ENCODE measurements around the gene CNN2. TPM values are rescaled to one million over a fixed set of nuclear protein-coding genes. Genes with fewer than 3 reads are reported as not detected.

The CNN2 gene
- total RNA-seq, 2 donors from 2014 or later = 426 to 469 TPM

DNA sequence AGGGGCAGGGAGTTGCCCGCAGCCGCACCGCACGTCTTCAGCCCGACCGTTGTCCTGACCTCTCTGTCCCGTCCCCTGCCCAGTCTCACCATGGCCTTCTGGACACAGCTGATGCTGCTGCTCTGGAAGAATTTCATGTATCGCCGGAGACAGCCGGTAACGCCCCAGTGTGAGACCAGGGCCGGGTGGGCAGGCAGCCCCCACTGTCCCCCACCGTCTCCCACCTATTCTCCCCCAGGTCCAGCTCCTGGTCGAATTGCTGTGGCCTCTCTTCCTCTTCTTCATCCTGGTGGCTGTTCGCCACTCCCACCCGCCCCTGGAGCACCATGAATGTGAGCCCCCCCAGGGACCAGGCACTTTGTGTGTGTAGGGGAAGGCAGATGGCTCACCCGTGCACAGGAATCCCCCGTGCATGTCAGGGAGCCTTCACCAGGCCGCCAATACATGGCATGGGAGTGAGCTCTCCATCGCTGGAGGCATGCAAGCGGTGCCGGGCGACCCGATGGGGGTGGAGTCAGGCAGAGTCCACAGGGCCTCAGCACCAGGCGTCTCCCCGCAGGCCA lies 14.9 kb downstream of the CNN2 start:
- Histone ChIP-seq H3K27ac (ENCODE audit: low read depth, low read length) (no peak overlapping the region), H3K9me3 (ENCODE audit: control insufficient read depth, low read length) (no peaks in the 10 kb centered on the region), H3K27me3 (ENCODE audit: control insufficient read depth, insufficient read depth, low read length, poor library complexity, severe bottlenecking) (no peaks in the 10 kb centered on the region), H3K4me3 (ENCODE audit: low read length) (peak overlapping the region; percentile 91), H3K36me3 (ENCODE audit: control insufficient read depth, insufficient read depth, low read length) (peaks cover 36% of the 10 kb centered on the region), H3K9ac (ENCODE audit: extremely low read depth, low read length, poor library complexity, severe bottlenecking) (no peak overlapping the region), H3K4me1 (ENCODE audit: control insufficient read depth, insufficient read depth, low read length) (no peaks in the 10 kb centered on the region)
- Mint-ChIP-seq H3K36me3 (ENCODE audit: low read depth) (peaks cover 35% of the 10 kb centered on the region), H3K27me3 (ENCODE audit: insufficient read depth) (no peaks in the 10 kb centered on the region), H3K4me1 (peaks cover 7% of the 10 kb centered on the region), H3K4me3 (peak overlapping the region; percentile 82), H3K27ac (peak overlapping the region; percentile 92), H3K9me3 (no peaks in the 10 kb centered on the region)
- 57 to 63% methylated on average over 11 to 26 of the region's 26 CpGs for WGBS, 2 experiments (ENCODE audit: insufficient coverage in 1 of 2, insufficient read length in 1 of 2)
- TF ChIP-seq, protein P1, sequence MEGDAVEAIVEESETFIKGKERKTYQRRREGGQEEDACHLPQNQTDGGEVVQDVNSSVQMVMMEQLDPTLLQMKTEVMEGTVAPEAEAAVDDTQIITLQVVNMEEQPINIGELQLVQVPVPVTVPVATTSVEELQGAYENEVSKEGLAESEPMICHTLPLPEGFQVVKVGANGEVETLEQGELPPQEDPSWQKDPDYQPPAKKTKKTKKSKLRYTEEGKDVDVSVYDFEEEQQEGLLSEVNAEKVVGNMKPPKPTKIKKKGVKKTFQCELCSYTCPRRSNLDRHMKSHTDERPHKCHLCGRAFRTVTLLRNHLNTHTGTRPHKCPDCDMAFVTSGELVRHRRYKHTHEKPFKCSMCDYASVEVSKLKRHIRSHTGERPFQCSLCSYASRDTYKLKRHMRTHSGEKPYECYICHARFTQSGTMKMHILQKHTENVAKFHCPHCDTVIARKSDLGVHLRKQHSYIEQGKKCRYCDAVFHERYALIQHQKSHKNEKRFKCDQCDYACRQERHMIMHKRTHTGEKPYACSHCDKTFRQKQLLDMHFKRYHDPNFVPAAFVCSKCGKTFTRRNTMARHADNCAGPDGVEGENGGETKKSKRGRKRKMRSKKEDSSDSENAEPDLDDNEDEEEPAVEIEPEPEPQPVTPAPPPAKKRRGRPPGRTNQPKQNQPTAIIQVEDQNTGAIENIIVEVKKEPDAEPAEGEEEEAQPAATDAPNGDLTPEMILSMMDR (conservative IDR thresholded peaks at IDR 0.05) = no peak
- no peak for DNase-seq

GRCh38 chr19:1041835-1042685 lies 15.7 kb downstream of the CNN2 start:
- H3K27me3 ChIP-seq (ENCODE audit: control insufficient read depth, insufficient read depth, low read length, poor library complexity, severe bottlenecking) = no peaks in the 10 kb centered on the region
- no peak overlapping the region for H3K27ac ChIP-seq (ENCODE audit: low read depth, low read length)
- Mint-ChIP-seq H3K9me3 (no peaks in the 10 kb centered on the region), H3K27ac (no peak overlapping the region), H3K36me3 (ENCODE audit: low read depth) (peaks cover 32% of the 10 kb centered on the region), H3K4me3 (peak overlapping the region; percentile 82), H3K27me3 (ENCODE audit: insufficient read depth) (no peaks in the 10 kb centered on the region), H3K4me1 (peaks cover 7% of the 10 kb centered on the region)
- no peak overlapping the region for H3K9ac ChIP-seq (ENCODE audit: extremely low read depth, low read length, poor library complexity, severe bottlenecking)
- H3K36me3 ChIP-seq (ENCODE audit: control insufficient read depth, insufficient read depth, low read length) = peaks cover 33% of the 10 kb centered on the region
- no peaks in the 10 kb centered on the region for H3K4me1 ChIP-seq (ENCODE audit: control insufficient read depth, insufficient read depth, low read length)
- no peaks in the 10 kb centered on the region for H3K9me3 ChIP-seq (ENCODE audit: control insufficient read depth, low read length)
- WGBS, 2 experiments (ENCODE audit: insufficient coverage in 1 of 2, insufficient read length in 1 of 2) = 87 to 94% methylated on average over 20 to 43 of the region's 43 CpGs
- TF ChIP-seq, protein P1 (conservative IDR thresholded peaks at IDR 0.05) = no peak
- peak; percentile 49 for DNase-seq
- H3K4me3 ChIP-seq (ENCODE audit: low read length) = no peak overlapping the region

GRCh38 chr19:1042689-1043511 lies 16.5 kb downstream of the CNN2 start:
- Histone ChIP-seq H3K9me3 (ENCODE audit: control insufficient read depth, low read length) (no peaks in the 10 kb centered on the region), H3K27me3 (ENCODE audit: control insufficient read depth, insufficient read depth, low read length, poor library complexity, severe bottlenecking) (no peaks in the 10 kb centered on the region), H3K4me1 (ENCODE audit: control insufficient read depth, insufficient read depth, low read length) (no peaks in the 10 kb centered on the region), H3K9ac (ENCODE audit: extremely low read depth, low read length, poor library complexity, severe bottlenecking) (no peak overlapping the region), H3K36me3 (ENCODE audit: control insufficient read depth, insufficient read depth, low read length) (peaks cover 27% of the 10 kb centered on the region), H3K27ac (ENCODE audit: low read depth, low read length) (no peak overlapping the region), H3K4me3 (ENCODE audit: low read length) (no peak overlapping the region)
- peak; percentile 52 for DNase-seq
- Mint-ChIP-seq H3K27me3 (ENCODE audit: insufficient read depth) (no peaks in the 10 kb centered on the region), H3K4me1 (peaks cover 7% of the 10 kb centered on the region), H3K4me3 (no peak overlapping the region), H3K9me3 (no peaks in the 10 kb centered on the region), H3K27ac (no peak overlapping the region), H3K36me3 (ENCODE audit: low read depth) (peaks cover 27% of the 10 kb centered on the region)
- TF ChIP-seq, protein P1 (conservative IDR thresholded peaks at IDR 0.05) = no peak
- 84 to 90% methylated on average over 18 to 23 of the region's 23 CpGs for WGBS, 2 experiments (ENCODE audit: insufficient coverage in 1 of 2, insufficient read length in 1 of 2)
